Uterus (tissue), 4 donors: ENCODE data around the gene UNC79. TPM values are rescaled to one million over a fixed set of nuclear protein-coding genes. Genes with fewer than 3 reads are reported as not detected.

Experiments
- DNase-seq, 2 donors: peaks; one replicate each; pipeline ENCODE4 v3.0.0-alpha.2; 2019 to 2020
- H3K27ac ChIP-seq, 2 donors: fragments of 200-600 bp; sonication (generic); 1 replicate in 1 of 2; 2 replicates in 1 of 2; pipeline ENCODE4 v1.5.1; 2016 to 2018
- H3K27me3 ChIP-seq, 2 donors: fragments of 200-600 bp; sonication (generic); one replicate each; pipeline ENCODE4 v1.5.1; 2018 to 2019; ENCODE audit warnings: control low read depth in 1 of 2
- H3K36me3 ChIP-seq, 2 donors: fragments of 200-600 bp; sonication (generic); one replicate each; pipeline ENCODE4 v1.5.1; 2019; ENCODE audit warnings: control low read depth in 1 of 2
- H3K4me1 ChIP-seq, 2 donors: fragments of 200-600 bp; sonication (generic); one replicate each; pipeline ENCODE4 v1.5.1; 2018 to 2019; ENCODE audit warnings: control low read depth in 1 of 2
- H3K4me3 ChIP-seq, 2 donors: fragments of 200-600 bp; sonication (generic); 1 replicate in 1 of 2; 2 replicates in 1 of 2; pipeline ENCODE4 v1.5.1; 2018 to 2019; ENCODE audit warnings: mild to moderate bottlenecking in 1 of 2
- H3K9me3 ChIP-seq, 2 donors: fragments of 200-600 bp; sonication (generic); one replicate each; pipeline ENCODE4 v1.5.1; 2019; ENCODE audit warnings: control low read depth in 1 of 2
- CTCF ChIP-seq, 4 experiments: fragments of 200-600 bp in 2 of 4; fragments of 450-650 bp in 2 of 4; sonication (generic) in 2 of 4; IDR thresholded peaks; one replicate each; pipeline ENCODE4 v1.5.1; 2016 to 2019; ENCODE audit warnings: antibody characterized with exemption in 4 of 4, mild to moderate bottlenecking in 2 of 4, moderate library complexity in 1 of 4
- POLR2A ChIP-seq, 2 donors: fragments of 450-650 bp; IDR thresholded peaks; one replicate each; pipeline ENCODE4 v1.6.1; 2016; ENCODE audit warnings: antibody characterized with exemption in 2 of 2, mild to moderate bottlenecking in 1 of 2, moderate library complexity in 1 of 2
- intact Hi-C: fragments of 100-400 bp; cut with DNase I; formaldehyde crosslinking; loops from one replicate; pipeline ENCODE4 v1.15.1; 2023; ENCODE audit warnings: low total_unique reads
- total RNA-seq, 4 donors: library from RNA; depleted of rRNA in 3 of 4; stranded (reverse); fragments of >200 nt in 3 of 4; gene quantifications; one replicate each; pipeline versions ENCODE4 v1.1.0 to v1.2.4, GENCODE V29; 2014 to 2023
- donor health status: DM: yes; HTN: yes; CAD: no.

UNC79 gene
- total RNA-seq, 4 donors from 2014 or later: 0.24 to 0.35 TPM; not detected in 2

- DNase-seq: no peak
Measured at GRCh38 chr14:93729993-93730392, 299.3 kb downstream of the UNC79 start.

DNA sequence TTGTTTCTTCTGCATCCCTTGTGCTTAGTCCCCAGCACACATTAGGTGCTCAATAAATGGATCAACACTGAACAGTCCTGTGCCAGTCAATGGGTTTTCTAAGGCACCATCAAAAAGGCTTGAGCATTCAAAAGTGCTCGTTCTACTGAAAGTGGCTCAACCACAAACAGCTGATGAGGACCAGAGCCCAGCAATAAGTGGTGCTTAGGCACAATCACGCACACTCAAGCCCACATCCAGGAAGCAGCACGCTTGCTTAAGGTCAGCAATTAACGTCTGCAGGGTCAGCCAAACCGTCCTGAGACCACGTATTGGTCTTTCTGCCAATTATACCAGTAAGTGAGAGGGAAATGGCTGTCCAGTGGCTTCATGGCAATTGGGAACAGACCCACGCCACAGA is 301.0 kb downstream of the UNC79 start:
- no peak for DNase-seq
- H3K9me3 ChIP-seq: no peaks in the 10 kb centered on the region
- intact Hi-C loops: no loop called here
- H3K36me3 ChIP-seq: no peaks in the 10 kb centered on the region
- no peaks in the 10 kb centered on the region for H3K27me3 ChIP-seq
- TF ChIP-seq POLR2A (IDR thresholded peaks at IDR 0.05) (no peak), CTCF (IDR thresholded peaks at IDR 0.05) (no peak)
- no peak overlapping the region for H3K27ac ChIP-seq
- no peak overlapping the region for H3K4me3 ChIP-seq
- H3K4me1 ChIP-seq: no peaks in the 10 kb centered on the region

More at GRCh38 chr14:93729993-93730392, 299.3 kb downstream of the UNC79 start:
- intact Hi-C loops: no loop called here
- no peak overlapping the region for H3K4me3 ChIP-seq
- no peaks in the 10 kb centered on the region for H3K27me3 ChIP-seq
- no peaks in the 10 kb centered on the region for H3K36me3 ChIP-seq
- no peak overlapping the region for H3K27ac ChIP-seq
- TF ChIP-seq CTCF (IDR thresholded peaks at IDR 0.05) (no peak), POLR2A (IDR thresholded peaks at IDR 0.05) (no peak)
- H3K4me1 ChIP-seq: no peaks in the 10 kb centered on the region
- H3K9me3 ChIP-seq: no peaks in the 10 kb centered on the region

GRCh38 chr14:93732524-93732923 is 301.8 kb downstream of the UNC79 start:
- Histone ChIP-seq H3K36me3 (no peaks in the 10 kb centered on the region), H3K27me3 (no peaks in the 10 kb centered on the region), H3K9me3 (no peaks in the 10 kb centered on the region), H3K4me3 (no peak overlapping the region), H3K4me1 (no peaks in the 10 kb centered on the region), H3K27ac (peak overlapping the region in 1 of 2 donors; percentile 56)
- intact Hi-C loops: no loop called here
- no peak for TF ChIP-seq POLR2A (IDR thresholded peaks at IDR 0.05)
- TF ChIP-seq CTCF (IDR thresholded peaks at IDR 0.05): no peak
- no peak for DNase-seq

GRCh38 chr14:93733231-93733630 is 302.5 kb downstream of the UNC79 start:
- Histone ChIP-seq H3K27me3 (no peaks in the 10 kb centered on the region), H3K4me3 (no peak overlapping the region), H3K9me3 (no peaks in the 10 kb centered on the region), H3K4me1 (no peaks in the 10 kb centered on the region), H3K27ac (peak overlapping the region in 1 of 2 donors; percentile 56), H3K36me3 (no peaks in the 10 kb centered on the region)
- intact Hi-C loops: no loop called here
- no peak for DNase-seq
- TF ChIP-seq CTCF (IDR thresholded peaks at IDR 0.05): no peak
- no peak for TF ChIP-seq POLR2A (IDR thresholded peaks at IDR 0.05)

- H3K9me3 ChIP-seq: no peaks in the 10 kb centered on the region
- no peaks in the 10 kb centered on the region for H3K4me1 ChIP-seq
- no peak for TF ChIP-seq POLR2A (IDR thresholded peaks at IDR 0.05)
- TF ChIP-seq CTCF (IDR thresholded peaks at IDR 0.05): no peak
- intact Hi-C loops: no loop called here
- no peak overlapping the region for H3K4me3 ChIP-seq
- DNase-seq: peak in 1 of 2 donors; percentile 66
- H3K27me3 ChIP-seq: no peaks in the 10 kb centered on the region
- H3K36me3 ChIP-seq: no peaks in the 10 kb centered on the region
- H3K27ac ChIP-seq: peak overlapping the region in 1 of 2 donors; percentile 56
Measured at GRCh38 chr14:93733631-93734030, 302.9 kb downstream of the UNC79 start.
